B cell (primary cell): Measurements from ENCODE around the gene PIK3AP1. TPM values are rescaled to one million over a fixed set of nuclear protein-coding genes. Genes with fewer than 3 reads are reported as not detected.
A peak's percentile ranks its signal among the peaks of the same experiment; 100 is the strongest.

Experiments
- ATAC-seq: fragments of 200-7000 bp; cut with Tn5 transposase; one replicate; pipeline ENCODE4 v1.10.0; 2021; ENCODE audit warnings: low read depth, mild to moderate bottlenecking, moderate number of reproducible peaks, moderate library complexity
- CTCF ChIA-PET: fragments of 350-600 bp; sonication (Branson Sonifier 250); formaldehyde crosslinking; loops from one replicate; lab custom pipeline; 2021; ENCODE audit warnings: antibody characterized with exemption, inconsistent platforms; lab: Charles Lee
- POLR2A ChIA-PET: fragments of 350-600 bp; sonication (Branson Sonifier 250); formaldehyde crosslinking; loops from one replicate; lab custom pipeline; 2021; ENCODE audit warnings: antibody characterized with exemption; lab: Charles Lee
- DNase-seq: peaks from one replicate; pipeline ENCODE4 v3.0.0; 2013
- H2AFZ ChIP-seq: 2 replicates; pipeline ENCODE4 v1.6.1; 2012; ENCODE audit warnings: mild to moderate bottlenecking, low read depth, low read length; ENCODE audit not compliant: insufficient read depth, poor library complexity, severe bottlenecking
- H3K27ac ChIP-seq, 2 donors: 1 replicate in 1 of 2; 2 replicates in 1 of 2; pipeline ENCODE4 v1.5.1; 2012 to 2013; ENCODE audit warnings: low read length in 2 of 2, mild to moderate bottlenecking in 2 of 2, moderate library complexity in 1 of 2
- H3K27me3 ChIP-seq, 4 experiments: fragments of 200-600 bp in 1 of 4; sonication (generic) in 1 of 4; replicated peaks in 1 of 4; 1 replicate in 2 of 4; 2 replicates in 2 of 4; pipeline versions ENCODE4 v1.6.1 to v1.7.0; 2013 to 2016; ENCODE audit warnings: low read length in 3 of 4, mild to moderate bottlenecking in 2 of 4, mixed read lengths in 1 of 4, moderate library complexity in 1 of 4; ENCODE audit not compliant: insufficient read depth in 4 of 4, control insufficient read depth in 3 of 4; ENCODE audit errors: control extremely low read depth in 1 of 4
- H3K36me3 ChIP-seq, 2 experiments: replicated peaks in 1 of 2; 1 replicate in 1 of 2; 2 replicates in 1 of 2; pipeline versions ENCODE4 v1.6.1 to v1.7.1; 2013; ENCODE audit warnings: low read length in 1 of 2; ENCODE audit not compliant: insufficient read depth in 2 of 2, control insufficient read depth in 1 of 2; ENCODE audit errors: control extremely low read depth in 1 of 2, extremely low read depth in 1 of 2
- H3K4me1 ChIP-seq, 2 donors: fragments of 200-600 bp in 1 of 2; sonication (generic) in 1 of 2; 1 replicate in 1 of 2; 2 replicates in 1 of 2; pipeline versions ENCODE4 v1.5.1 to v1.6.1; 2013 to 2017; ENCODE audit warnings: low read length in 2 of 2; ENCODE audit not compliant: control insufficient read depth in 2 of 2, insufficient read depth in 2 of 2
- H3K4me2 ChIP-seq: replicated peaks from 2 replicates; pipeline ENCODE3; 2012; ENCODE audit warnings: mild to moderate bottlenecking, low read depth, low read length; ENCODE audit not compliant: poor library complexity, severe bottlenecking
- H3K4me3 ChIP-seq, 5 experiments: fragments of 200-600 bp in 1 of 5; sonication (generic) in 1 of 5; 1 replicate in 3 of 5; 2 replicates in 2 of 5; pipeline versions ENCODE4 v1.5.1 to v1.7.0; 2011 to 2016; ENCODE audit warnings: low read length in 4 of 5, mild to moderate bottlenecking in 4 of 5, low read depth in 2 of 5, control low read depth in 1 of 5, moderate library complexity in 1 of 5; ENCODE audit not compliant: insufficient read depth in 1 of 5; ENCODE audit errors: control extremely low read depth in 1 of 5, extremely low read depth in 1 of 5
- H3K79me2 ChIP-seq: fragments of 200-600 bp; sonication (generic); one replicate; pipeline ENCODE4 v1.6.0; 2016; ENCODE audit warnings: low read length; ENCODE audit not compliant: control insufficient read depth, insufficient read depth
- H3K9ac ChIP-seq: fragments of 200-600 bp; sonication (generic); 2 replicates; pipeline ENCODE4 v1.6.1; 2017; ENCODE audit warnings: mild to moderate bottlenecking, low read length, moderate library complexity
- H3K9me3 ChIP-seq, 3 donors: one replicate each; pipeline versions ENCODE4 v1.6.1 to v1.7.1; 2013; ENCODE audit warnings: low read length in 2 of 3; ENCODE audit not compliant: control insufficient read depth in 2 of 3, insufficient read depth in 1 of 3; ENCODE audit errors: control extremely low read depth in 1 of 3
- H4K20me1 ChIP-seq: 2 replicates; pipeline ENCODE4 v1.6.0; 2012; ENCODE audit warnings: mild to moderate bottlenecking, low read length; ENCODE audit not compliant: insufficient read depth, control insufficient read depth, poor library complexity, severe bottlenecking
- H3K27ac Mint-ChIP-seq: one replicate; pipeline ENCODE4 v1.8.0; 2021; ENCODE audit warnings: mixed read lengths
- H3K27me3 Mint-ChIP-seq: one replicate; pipeline ENCODE4 v1.8.0; 2021; ENCODE audit warnings: mixed read lengths
- H3K4me1 Mint-ChIP-seq: one replicate; pipeline ENCODE4 v1.8.0; 2021; ENCODE audit warnings: mixed read lengths
- H3K4me3 Mint-ChIP-seq: one replicate; pipeline ENCODE4 v1.8.0; 2021; ENCODE audit warnings: mixed read lengths
- H3K9me3 Mint-ChIP-seq: one replicate; pipeline ENCODE4 v1.8.0; 2022; ENCODE audit warnings: mixed read lengths; ENCODE audit not compliant: insufficient read depth
- CTCF ChIP-seq: fragments of 200-600 bp; IDR thresholded peaks from one replicate; pipeline ENCODE4 v1.8.0; 2022; ENCODE audit warnings: antibody characterized with exemption, mild to moderate bottlenecking
- EZH2 ChIP-seq: IDR thresholded peaks from 2 replicates; pipeline ENCODE4 v1.6.1; 2012; ENCODE audit warnings: borderline replicate concordance, low read depth, mild to moderate bottlenecking, moderate library complexity, low read length; ENCODE audit not compliant: insufficient read depth, poor library complexity, severe bottlenecking
- WGBS: methylation state at CpG from one replicate; pipeline ENCODE4 v1.1.5; 2013; ENCODE audit warnings: missing lambda C conversion rate; ENCODE audit not compliant: insufficient coverage; 5-methylcytosine and 5-hydroxymethylcytosine counted together
- intact Hi-C: fragments of 100-400 bp; cut with micrococcal nuclease; formaldehyde crosslinking; loops from one replicate; pipeline ENCODE4 v1.10.0; 2022
- polyA plus RNA-seq: library from polyadenylated mRNA; depleted of rRNA; stranded (reverse); fragments of >200 nt; gene quantifications from 2 replicates; pipeline ENCODE4 v1.2.3, GENCODE V29; 2012
- total RNA-seq, 2 donors: library from RNA; stranded (reverse); fragments of 120-200 nt in 1 of 2; gene quantifications; 1 replicate in 1 of 2; 2 replicates in 1 of 2; pipeline versions ENCODE4 v1.2.3 to v1.2.4, GENCODE V29; 2013 to 2022

Gene PIK3AP1
- total and polyA plus RNA-seq, 2 donors (not counting 1 experiment from before 2014, with no cell fraction given): 125 to 130 TPM

- DNase-seq (no peak), ATAC-seq (no peak)
- Mint-ChIP-seq H3K4me3 (no peak overlapping the region), H3K9me3 (no peaks in the 10 kb centered on the region), H3K27me3 (no peaks in the 10 kb centered on the region), H3K27ac (peak overlapping the region; percentile 46), H3K4me1 (peaks cover 73% of the 10 kb centered on the region)
- no peaks in the 10 kb centered on the region for H3K9me3 ChIP-seq
- TF ChIP-seq EZH2 (no peak), CTCF (no peak)
- H4K20me1 ChIP-seq: no peaks in the 10 kb centered on the region
- no peak overlapping the region for H2AFZ ChIP-seq
- H3K27ac ChIP-seq: no peak overlapping the region
- peaks cover 2 to 39% of the 10 kb centered on the region in 2 experiments for H3K36me3 ChIP-seq
- no peak overlapping the region for H3K9ac ChIP-seq
- no peak overlapping the region for H3K4me2 ChIP-seq
- ChIA-PET CTCF (interaction anchor here (0.7 to 1.3 kb wide), 3 partner anchors 44 to 203 kb away, joined by 3 read pairs; no protein-coding TSS in a partner anchor), POLR2A (interaction anchor here (0.6 to 0.7 kb wide), 2 partner anchors 41 to 67 kb away, joined by 3 to 4 read pairs; no protein-coding TSS in a partner anchor)
- H3K4me1 ChIP-seq: peaks cover 62 to 79% of the 10 kb centered on the region in 2 donors
- intact Hi-C loops: no loop called here
- 92% methylated on average over 2 of the region's 10 CpGs for WGBS
- peaks cover 96% of the 10 kb centered on the region for H3K79me2 ChIP-seq
- no peaks in the 10 kb centered on the region for H3K27me3 ChIP-seq
- no peak overlapping the region for H3K4me3 ChIP-seq
Observed at GRCh38 chr10:96712662-96713271, 7.5 kb downstream of the PIK3AP1 start.

GRCh38 chr10:96711048-96711728 lies 9.1 kb downstream of the PIK3AP1 start:
- TF ChIP-seq CTCF (no peak), EZH2 (no peak)
- no peaks in the 10 kb centered on the region for H4K20me1 ChIP-seq
- peak overlapping the region; percentile 7 for H3K4me2 ChIP-seq
- ChIA-PET POLR2A (no interaction called here), CTCF (interaction anchor here (1.7 kb wide), 1 partner anchor 33 kb away, joined by 4 read pairs; no protein-coding TSS in a partner anchor)
- no peak for DNase-seq
- Mint-ChIP-seq H3K4me3 (no peak overlapping the region), H3K4me1 (peaks cover 70% of the 10 kb centered on the region), H3K27ac (peak overlapping the region; percentile 88), H3K9me3 (no peaks in the 10 kb centered on the region), H3K27me3 (no peaks in the 10 kb centered on the region)
- peaks cover 96% of the 10 kb centered on the region for H3K79me2 ChIP-seq
- H2AFZ ChIP-seq: no peak overlapping the region
- H3K36me3 ChIP-seq: peaks cover 8 to 43% of the 10 kb centered on the region in 2 experiments
- no peaks in the 10 kb centered on the region for H3K27me3 ChIP-seq
- intact Hi-C loops: no loop called here
- ATAC-seq: no peak
- H3K27ac ChIP-seq: peak overlapping the region; percentile 2 to 62
- peaks cover 62 to 79% of the 10 kb centered on the region in 2 donors for H3K4me1 ChIP-seq
- no peaks in the 10 kb centered on the region for H3K9me3 ChIP-seq
- no peak overlapping the region for H3K9ac ChIP-seq
- WGBS: 80% methylated on average over 3 of the region's 3 CpGs
- H3K4me3 ChIP-seq: no peak overlapping the region
